Activated T-helper 1 cell treated with anti-CD3 and anti-CD28 coated beads, Interleukin-2, amount 50 U/mL, for 16 hours (primary cell): ENCODE data around the gene PHF21B.

Experiments
- DNase-seq, 2 donors: peaks; one replicate each; pipeline ENCODE4 v3.0.0-alpha.2; 2020; ENCODE audit warnings: low read depth in 1 of 2, low spot score in 1 of 2

PHF21B gene

DNA sequence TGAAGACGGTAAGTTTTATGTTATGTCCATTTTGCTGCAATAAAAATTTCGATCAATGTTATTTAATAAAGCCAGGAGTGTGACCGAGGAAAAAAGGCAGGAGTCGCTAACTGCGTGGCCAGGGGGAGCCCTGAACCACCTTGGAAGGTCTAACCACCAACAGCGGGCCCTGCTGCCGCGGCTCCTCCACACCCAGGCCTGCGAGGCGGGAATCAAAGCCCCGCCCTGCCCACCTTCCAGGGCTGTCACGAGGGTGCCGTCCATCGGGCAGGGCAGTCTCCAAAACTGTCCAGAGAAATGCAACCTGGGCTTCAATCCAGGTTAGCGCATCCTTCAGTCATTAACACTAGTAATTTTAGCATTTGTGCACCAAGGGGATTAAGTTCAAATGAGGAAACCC, 19.0 kb downstream of the PHF21B start:
- no peak for DNase-seq

- DNase-seq = no peak
These were observed 19.5 kb downstream of the PHF21B start for GRCh38 chr22:44990328-44990727.

- no peak for DNase-seq
These were observed 21.1 kb downstream of the PHF21B start for GRCh38 chr22:44988671-44989070.

GRCh38 chr22:44986926-44987325, 22.9 kb downstream of the PHF21B start:
- no peak for DNase-seq

DNA sequence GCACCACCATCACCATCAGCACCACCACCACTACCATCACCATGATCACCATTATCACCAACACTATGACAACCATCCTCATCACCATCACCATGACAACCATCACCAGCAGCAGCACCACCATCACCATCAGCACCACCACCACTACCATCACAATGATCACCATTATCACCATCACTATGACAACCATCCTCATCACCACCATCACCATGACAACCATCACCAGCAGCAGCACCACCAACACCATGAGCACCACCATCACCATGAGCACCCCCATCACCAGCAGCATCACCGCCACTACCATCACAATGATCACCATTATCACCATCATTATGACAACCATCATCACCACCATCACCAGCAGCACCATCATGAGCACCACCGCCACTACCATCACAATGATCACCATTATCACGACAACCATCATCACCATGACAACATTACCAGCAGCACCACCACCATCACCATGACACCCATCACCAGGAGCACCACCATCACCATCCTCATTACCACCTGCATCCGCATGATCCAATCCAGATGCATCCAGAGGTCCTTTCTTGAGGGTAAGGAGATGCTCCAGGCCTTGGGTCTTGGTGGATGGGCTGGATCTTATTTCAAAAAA, 23.8 kb downstream of the PHF21B start:
- no peak for DNase-seq

DNA sequence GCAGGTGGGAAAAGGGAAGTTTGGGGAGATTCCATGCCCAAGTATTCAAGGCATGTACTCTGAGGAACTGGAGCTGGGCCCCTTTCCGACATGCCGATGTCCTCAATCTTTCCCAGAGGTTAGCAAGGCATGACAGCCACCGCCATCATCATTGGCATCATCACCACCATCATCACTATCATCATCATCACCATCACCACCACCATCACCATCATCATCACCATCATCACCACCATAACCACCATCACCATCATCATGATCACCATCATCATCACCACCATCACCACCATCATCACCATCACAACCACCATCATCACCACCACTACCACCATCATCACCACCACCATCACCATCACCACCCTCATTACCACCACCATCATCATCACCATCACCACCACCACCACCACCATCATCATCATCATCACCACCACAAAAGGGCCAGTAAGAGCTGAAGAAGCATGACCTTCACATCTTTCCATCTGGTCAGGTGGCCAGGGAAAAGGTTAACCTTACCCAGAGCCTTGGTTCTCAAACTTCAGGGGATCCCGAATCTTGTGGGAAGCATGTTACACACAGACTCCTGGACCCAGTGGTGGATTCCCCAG, 25.8 kb downstream of the PHF21B start:
- DNase-seq = no peak

- DNase-seq = no peak
These were observed 27.4 kb downstream of the PHF21B start for GRCh38 chr22:44982445-44982844.

GRCh38 chr22:44981857-44982256, 27.9 kb downstream of the PHF21B start:
- no peak for DNase-seq

DNA sequence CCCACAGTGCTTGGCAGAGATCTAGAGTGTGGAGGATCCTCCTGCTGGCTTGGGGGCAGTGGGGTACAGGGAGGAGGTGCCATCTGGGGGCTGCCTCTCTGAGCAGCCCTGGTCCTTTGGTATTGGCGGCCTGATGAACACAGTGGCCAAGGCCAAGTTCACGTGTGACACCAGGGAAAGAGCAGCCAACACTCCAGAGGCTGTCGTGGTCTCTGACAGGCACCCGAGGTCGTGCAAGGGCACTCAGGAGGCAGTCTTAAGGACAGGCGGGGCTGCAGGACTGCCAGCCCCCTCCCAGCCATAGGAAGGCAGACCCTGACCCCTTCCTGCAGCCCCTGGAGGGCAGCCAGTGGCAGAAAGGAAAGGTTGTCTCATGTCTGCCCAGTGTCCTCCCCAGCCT, 30.7 kb downstream of the PHF21B start:
- no peak for DNase-seq

DNA sequence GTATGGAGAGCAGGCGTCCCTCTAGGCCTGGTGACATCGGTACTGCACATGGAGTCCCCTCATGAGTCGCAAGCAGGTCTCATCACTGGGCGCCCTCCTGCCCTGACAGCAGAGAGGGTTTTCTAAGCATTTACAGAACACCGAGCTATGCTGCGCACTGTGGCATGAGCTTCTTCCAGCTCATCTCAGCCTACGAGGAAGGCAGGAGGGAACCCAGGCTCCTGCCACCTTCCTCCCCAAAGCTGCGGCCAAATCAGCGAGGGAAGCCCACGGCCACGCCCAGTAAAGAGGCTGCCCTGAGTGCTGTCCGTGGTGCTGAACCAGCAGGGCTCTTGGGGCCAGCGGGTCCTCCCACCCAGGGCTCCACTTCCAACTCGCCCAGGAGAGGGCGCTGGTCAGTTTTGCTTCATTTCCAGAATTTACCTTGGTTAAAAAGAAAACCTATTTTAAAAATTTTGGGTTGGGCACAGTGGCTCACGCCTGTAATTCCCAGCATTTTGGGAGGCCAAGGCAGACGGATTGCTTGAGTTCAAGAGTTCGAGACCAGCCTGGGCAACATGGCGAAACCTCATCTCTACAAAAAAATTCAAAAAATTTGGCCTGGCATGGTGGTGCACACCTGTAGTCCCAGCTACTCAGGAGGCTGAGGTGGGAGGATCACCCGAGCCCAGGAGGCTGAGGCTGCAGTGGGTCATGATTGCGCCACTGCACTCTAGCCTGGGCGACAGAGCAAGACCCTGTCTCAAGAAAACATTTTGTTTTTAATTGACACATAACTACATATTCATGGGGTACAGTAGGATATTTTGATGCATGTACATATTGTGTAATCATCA, 34.2 kb downstream of the PHF21B start:
- DNase-seq = peak in 1 of 2 donors; percentile 15

GRCh38 chr22:44974454-44974853, 35.4 kb downstream of the PHF21B start:
- no peak for DNase-seq

DNA sequence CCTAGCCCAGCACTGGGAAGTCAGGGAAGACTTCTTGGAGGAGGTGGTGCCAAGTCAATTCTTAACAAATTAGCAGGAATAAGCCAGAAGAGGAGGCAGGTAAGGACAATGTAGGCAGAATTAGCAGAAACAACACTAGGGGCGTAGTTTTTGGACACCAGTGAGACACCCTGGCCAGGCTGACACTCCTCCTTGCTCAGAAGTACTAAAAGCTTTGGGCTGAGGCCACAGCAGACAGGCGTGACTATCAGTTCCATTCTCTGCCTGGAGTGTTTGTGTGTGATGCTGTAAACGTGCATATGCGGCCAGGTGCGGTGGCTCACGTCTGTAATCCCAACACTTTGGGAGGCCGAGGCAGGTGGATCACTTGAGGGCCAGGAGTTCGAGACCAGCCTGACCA, 36.0 kb downstream of the PHF21B start:
- DNase-seq = no peak

- no peak for DNase-seq
These were observed 37.3 kb downstream of the PHF21B start for GRCh38 chr22:44972363-44973083.

- DNase-seq = no peak
These were observed 38.0 kb downstream of the PHF21B start for GRCh38 chr22:44971651-44972362.

DNA sequence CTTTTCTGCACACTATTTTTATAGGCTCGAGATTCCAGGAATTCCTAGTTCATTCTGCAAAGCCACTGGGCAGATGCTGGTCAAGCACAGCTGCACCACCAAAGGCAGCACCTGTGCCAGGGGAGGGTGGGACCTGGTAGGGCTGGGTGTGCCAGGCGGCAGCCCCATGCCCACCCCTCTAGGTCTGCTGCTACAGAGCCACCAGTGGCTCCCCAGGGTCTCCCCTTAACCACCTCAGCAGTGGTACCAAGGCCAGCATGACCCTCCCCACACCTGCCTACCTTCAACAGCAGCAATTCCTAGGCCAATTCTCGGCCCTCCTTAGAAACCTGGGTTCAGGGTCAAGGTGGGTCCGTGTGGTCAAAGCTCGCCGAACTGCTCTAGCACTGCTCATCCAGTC, 39.5 kb downstream of the PHF21B start:
- no peak for DNase-seq

DNA sequence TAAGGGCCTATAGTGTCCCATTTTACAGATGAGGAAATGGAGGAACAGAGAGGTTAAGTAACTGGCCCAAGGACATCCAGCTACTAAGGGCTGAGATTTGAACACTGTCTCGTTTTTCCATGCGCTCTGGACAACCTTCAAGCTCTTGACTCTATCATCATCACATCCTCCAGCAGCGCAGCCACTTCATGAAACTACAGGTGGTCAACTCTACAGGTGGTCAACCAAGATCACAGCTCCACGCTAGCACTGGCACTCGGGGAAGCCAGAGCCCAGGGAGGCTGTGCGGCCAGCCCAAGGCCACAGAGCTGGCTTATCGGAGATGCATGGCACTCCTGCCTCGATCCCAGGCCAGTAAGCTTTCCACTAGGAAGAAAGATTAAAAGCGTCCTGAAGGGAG, 40.0 kb downstream of the PHF21B start:
- no peak for DNase-seq

DNA sequence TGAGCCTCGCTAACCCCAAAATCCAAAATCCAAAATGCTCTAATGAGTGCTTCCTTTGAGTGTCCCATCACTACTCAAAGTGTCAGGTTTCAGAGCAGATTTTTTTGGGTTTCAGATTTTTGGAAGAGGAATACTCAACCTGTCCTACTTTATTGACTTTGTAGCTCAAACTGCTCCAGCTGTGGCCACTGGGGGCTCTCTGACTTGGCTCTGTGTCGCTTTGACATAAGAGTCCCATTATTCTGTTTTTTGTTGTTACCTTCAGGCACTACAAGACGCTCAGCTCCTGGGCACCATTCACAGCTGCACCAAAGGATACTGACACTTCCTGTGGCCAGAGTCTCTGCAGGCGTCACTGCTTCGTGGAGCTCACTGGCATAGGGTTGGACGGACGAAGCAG, 41.1 kb downstream of the PHF21B start:
- DNase-seq = no peak

- no peak for DNase-seq
These were observed 44.6 kb downstream of the PHF21B start for GRCh38 chr22:44965171-44965570.

DNA sequence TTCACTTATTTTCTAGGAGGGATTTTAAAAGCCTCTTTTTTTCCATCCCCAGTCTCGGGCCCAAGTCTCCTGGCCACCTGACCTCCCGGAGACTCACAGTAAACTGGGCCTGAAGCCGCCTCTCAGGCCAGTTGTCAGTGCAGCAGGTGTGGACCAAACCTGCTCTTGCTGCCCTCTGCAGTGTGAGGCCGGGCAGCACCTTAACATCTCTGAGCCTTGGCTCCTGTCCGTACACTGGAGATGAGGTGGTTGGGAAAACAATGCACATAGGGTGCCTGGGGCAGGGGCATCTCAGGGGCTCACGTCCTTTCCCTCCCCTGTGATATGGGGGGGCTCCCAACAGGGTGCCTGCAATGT, 45.1 kb downstream of the PHF21B start:
- no peak for DNase-seq

DNA sequence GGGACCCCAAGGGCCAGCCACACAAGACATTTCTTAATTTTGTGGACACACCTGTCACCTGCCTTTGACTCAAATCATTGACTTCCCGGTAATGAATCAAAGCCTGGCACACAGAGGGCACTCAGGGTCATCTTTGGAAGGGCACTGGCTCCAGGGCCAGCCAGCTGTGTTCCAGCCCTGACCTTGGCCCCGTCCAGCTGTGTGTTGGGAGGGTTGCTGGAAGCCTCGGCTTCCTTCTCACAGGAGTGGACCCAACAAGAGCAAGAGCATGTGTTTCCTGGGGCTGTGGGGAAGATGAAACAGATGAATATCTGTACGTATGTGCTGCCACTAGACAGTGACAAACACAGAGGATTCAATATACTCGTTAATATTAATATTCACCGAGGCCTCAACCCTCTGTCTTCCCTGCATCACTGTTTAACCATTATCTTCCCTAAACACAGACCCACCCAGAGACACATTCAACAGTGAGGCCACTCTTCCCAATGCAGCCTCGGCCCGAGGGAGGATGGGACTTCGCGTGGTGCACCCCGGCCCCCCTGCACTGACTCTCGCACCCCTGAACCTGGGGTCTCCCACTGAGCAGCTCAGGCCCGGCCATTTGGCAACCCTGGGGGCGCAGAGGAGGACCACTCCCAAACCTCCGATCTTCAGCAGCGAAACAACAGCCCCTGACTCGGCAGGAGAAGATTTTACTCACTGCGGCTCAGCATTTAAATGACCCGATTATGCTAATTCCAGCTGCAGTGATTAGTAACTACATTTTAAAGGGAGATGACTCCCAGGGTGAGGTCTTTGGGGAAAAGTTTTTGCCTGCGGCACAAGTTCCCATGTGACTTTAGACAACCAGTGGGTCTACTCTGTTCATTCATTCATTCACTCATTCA, 45.7 kb downstream of the PHF21B start:
- DNase-seq = no peak
